ENCODE measurements around the gene SLFN11.
"Not testable (repeated sequence)": the region's sequence is repeated elsewhere in the genome, so short reads cannot be mapped to it uniquely, and the experiment has no call there.

The SLFN11 gene, protein sequence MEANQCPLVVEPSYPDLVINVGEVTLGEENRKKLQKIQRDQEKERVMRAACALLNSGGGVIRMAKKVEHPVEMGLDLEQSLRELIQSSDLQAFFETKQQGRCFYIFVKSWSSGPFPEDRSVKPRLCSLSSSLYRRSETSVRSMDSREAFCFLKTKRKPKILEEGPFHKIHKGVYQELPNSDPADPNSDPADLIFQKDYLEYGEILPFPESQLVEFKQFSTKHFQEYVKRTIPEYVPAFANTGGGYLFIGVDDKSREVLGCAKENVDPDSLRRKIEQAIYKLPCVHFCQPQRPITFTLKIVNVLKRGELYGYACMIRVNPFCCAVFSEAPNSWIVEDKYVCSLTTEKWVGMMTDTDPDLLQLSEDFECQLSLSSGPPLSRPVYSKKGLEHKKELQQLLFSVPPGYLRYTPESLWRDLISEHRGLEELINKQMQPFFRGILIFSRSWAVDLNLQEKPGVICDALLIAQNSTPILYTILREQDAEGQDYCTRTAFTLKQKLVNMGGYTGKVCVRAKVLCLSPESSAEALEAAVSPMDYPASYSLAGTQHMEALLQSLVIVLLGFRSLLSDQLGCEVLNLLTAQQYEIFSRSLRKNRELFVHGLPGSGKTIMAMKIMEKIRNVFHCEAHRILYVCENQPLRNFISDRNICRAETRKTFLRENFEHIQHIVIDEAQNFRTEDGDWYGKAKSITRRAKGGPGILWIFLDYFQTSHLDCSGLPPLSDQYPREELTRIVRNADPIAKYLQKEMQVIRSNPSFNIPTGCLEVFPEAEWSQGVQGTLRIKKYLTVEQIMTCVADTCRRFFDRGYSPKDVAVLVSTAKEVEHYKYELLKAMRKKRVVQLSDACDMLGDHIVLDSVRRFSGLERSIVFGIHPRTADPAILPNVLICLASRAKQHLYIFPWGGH

DNA sequence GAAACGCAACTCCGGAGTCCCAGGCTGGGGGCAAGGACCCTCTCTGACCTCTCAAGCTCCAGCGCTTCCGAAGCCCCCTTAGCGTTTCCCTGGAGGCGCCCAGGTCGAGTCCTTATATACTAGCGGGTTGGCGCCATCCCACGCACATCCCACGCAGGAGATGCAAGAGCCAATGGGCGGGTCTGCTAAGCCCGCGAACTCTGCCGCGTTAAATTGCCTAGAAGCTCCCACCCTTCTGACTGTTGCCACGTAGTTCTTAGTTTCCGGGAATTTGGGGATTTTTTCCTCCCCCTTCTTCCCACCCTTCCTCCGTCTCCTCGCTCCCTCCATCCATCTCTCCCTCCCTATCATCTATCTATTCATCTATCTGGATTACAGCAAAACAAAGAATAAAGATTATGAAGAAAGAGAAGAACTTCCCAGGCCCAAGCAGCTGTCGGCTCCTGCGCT, at the start of gene SLFN11:
TSS of gene SLFN11 (minus strand) at position 88 of the 450 bp plus-strand sequence. CDS start 9,814 bp downstream, outside the sequence.
- peak; percentile 90 for DNase-seq

DNA sequence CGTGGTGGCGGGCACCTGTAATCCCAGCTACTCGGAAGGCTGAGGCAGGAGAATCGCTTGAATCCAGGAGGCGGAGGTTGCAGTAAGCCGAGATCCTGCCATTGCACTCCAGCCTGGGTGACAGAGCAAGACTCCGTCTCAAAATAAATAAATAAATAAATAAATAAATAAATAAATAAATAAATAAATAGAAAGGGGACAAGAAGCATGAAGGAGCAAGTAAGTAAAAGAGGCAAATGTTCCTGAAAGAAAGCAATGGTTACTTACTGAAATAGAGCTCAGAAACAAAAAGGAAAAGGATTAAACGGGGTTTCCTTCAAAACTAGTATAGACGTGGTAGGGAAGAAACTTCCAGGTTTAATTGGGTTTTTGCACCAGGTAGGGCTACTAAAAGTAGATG, 47.6 kb upstream of the SLFN11 start:
- not testable (repeated sequence) for DNase-seq

DNA sequence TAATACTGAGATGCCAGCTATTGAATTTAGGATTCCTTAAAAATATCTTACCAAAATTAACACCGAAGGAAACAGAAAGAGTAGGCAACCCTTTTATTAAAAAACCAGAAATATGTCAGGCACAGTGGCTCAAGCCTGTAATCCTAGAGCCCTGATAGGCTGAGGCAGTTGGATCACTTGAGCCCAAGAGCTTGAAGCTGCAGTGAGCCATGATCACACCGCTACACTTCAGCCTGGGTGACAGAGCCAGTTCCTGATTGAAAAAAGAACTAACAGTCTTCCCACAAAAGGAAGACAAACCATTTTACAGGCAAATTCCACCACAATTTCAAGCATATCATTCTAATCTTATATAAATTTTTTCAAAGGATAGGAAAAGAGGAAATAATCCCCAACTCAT, 43.2 kb upstream of the SLFN11 start:
- no peak for DNase-seq

DNA sequence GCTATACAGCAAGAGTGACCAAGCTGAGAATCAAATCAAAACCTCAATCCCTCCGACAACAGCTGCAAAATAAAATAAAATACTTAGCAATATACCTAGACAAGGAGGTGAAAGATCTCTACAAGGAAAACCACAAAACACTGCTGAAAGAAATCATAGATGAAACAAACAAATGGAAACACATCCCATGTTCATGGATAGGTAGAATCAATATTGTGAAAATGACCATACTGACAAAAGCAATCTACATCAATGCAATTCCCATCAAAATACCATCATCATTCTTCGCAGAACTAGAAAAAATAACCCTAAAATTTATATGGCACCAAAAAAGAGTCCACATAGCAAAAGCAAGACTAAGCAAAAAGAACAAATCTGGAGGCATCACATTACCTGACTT, 41.3 kb upstream of the SLFN11 start:
- not testable (repeated sequence) for DNase-seq

DNA sequence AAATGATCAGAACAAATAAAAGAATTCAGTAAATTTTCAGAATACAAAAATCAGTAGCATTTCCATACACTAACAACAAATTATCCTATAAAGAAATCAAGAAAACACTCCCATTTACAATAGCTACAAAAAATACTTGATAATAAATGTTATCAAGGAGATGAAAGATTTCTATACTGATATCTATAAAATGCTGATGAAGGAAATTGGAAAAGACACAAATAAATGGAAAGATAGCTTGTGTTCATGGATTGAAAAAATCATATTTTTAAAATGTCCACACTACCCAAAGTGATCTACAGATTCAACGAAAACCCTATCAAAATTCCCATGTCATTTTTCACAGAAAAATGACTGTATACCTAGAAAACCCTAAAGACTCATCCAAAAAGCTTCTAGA, 40.8 kb upstream of the SLFN11 start:
- no peak for DNase-seq

DNA sequence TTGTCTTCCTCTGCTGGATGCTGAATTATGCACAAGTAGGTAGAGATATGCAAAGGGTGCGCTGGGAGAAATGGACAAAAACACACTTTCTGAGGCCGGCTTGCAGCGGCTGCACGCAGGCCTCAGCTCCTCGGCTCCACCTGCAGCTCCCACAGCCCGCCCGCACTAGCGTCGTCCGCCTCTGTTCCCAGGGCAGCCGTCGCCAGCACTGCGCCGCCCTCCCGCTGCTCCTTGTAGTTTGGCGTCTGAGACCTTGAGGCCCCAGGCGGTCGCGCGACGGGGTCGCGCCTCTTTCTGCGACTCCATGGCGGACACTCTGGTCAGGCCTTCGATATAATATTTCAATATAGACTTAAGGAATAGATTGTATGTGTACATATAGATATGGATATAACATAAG, 34.1 kb upstream of the SLFN11 start:
- no peak for DNase-seq

DNA sequence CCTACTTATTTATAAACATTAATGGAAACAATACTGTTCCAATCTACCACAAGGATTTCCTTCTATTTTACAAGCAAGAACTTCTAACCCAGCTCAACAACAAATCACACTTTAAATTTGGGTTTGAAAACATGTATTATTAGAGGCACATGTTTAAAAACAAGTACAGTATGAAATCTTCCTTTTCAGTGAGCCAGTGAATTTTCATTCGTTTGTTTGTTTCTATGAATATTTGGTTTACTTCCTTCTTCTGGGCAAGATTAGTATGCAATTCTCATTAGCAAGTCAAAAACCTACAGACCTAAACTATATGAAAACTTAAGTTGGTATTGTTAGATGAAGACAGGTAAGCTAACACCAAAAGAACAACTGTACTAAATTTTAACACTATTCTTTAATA, 33.1 kb upstream of the SLFN11 start:
- DNase-seq, result no peak

DNA sequence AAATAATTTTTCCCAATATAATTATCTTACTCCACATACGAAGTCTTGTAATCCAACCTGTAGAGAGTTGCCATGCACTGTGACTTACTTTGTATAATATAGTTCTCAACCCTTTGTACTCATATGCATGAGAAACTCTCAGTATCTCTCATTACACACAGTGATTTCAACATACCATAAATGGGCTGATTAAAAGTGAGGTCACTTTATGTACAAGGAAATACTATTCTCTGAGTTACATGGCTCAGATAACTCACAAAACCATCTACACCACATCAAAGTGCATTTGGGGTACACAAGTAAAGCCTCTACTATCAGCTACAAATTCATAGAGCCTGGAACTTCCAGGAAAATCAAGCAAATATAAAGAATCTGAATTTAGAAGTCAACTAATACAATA, 30.9 kb upstream of the SLFN11 start:
- no peak for DNase-seq

DNA sequence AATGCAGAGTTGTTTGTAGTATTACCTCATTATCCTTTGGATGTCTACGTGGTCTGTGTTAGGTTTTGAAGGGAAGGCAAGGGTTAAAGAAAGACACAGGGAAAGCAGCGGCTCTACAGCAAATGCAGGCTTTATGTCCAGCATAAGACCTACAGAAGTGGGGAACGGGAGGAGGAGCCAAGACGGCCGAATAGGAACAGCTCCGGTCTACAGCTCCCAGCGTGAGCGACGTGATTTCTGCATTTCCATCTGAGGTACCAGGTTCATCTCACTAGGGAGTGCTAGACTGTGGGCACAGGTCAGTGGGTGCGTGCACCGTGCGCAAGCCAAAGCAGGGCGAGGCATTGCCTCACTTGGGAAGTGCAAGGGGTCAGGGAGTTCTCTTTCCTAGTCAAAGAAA, 20.4 kb upstream of the SLFN11 start:
- DNase-seq, result not testable (repeated sequence)

DNA sequence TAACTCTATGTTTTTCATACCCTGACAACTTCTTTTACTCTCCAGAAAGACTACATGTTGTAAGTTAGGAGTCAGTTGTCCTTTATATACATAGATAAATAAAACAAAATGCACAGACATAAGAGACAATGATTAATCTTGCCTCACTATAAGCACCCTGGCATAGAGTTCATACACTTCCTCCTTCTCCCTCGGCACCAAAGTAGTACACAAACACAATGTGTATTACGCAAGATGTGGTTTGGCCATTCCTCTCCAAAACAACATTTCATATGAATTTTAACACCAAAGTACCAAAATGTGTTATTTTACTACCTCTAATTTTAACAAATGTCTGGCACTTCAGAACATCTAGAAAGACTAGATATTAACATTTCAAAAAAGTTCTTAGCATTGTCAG, 17.2 kb upstream of the SLFN11 start:
- DNase-seq, result no peak

DNA sequence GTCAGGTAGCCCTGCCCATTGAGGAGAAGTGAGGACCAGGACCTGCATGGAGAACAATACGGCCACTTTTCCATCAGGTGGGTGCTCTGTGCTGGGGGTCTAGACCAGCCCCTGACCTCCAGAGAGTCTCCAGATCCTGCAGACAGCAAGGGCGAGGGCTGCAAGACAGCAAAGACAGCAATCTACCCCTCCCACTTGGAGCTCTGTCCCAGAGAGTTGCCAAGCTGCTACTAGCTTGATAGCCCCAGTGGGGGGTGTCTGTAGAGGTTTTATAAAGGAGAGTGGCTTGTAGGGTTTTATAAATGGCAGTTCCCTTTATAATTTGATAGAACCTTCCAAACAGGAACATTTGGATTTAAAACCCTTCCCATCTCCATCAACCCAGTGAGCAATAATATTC, 16.7 kb upstream of the SLFN11 start:
- no peak for DNase-seq

DNA sequence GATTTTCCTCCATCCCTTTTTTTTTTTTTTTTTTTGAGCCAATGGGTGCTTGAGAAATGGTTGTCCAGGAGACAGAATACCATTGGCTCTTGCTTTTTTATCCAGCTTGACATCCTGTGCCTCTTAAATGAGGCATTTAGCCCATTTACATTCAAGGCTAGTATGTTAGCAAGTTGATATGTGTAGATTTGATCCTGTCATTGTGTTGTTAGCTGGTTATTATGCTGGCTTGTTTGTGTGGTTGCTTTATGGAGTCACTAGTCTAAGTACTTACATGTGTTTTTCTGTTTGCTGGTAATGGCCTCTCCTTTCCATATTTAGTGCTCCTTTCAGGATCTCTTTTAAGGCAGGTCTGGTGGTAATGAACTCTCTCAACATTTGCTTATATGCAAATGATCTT, 14.1 kb upstream of the SLFN11 start:
- no peak for DNase-seq

DNA sequence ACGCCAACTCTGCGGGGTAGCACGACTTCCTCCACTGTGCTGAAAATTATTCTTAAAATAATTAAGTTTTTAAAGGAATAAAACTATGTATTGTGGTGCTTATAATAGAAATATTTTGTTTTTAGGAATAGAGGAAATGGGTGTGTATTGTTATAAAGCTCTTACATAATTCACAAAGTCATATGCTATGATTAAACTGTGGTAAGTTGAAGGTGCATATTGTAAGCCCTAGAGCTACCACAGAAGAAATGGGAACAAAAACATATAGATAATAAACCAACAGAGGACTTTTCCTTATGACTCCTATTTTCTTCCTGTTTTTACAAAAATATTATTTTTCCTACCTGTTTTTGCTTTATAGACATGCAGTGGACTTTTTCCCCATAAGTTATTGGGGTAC, 4.3 kb upstream of the SLFN11 start:
- DNase-seq, result no peak

DNA sequence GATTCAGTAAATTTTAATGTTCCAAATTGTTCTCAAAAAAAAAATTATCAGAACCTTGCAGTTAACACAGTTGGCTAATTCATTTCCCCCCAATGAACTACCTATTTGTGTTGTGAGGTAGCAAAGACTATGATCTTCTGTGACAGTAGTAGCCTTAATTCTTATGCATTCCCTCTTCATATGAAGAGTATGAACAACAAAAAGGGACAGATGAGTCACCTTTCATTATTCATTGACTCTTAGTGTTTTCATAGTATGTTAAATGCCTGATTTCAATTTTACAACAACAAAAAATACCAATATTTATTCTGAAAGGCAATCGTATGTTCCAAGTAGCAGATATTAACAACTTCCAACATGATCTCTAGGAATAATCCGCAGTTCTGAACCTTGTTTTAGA, 3.6 kb upstream of the SLFN11 start:
- DNase-seq, result no peak

DNA sequence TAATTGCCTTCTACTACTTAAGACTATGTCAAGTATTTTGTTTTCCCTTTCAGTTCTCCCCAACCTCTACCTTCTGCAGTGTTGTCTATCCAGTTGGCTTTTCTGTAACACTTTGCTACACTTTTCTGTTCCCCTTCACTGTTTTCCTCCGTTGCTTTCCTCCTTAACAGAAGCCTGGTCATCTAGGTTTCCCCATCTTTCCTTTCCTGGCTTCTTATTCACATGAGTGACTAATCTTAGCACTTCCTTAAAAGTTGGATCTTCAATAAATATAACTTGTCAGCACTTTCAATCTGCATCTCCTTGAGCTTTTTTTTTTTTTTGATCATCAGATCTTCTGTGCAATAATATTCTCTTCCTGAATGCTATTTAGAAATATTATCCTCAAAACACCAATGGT, 2.8 kb upstream of the SLFN11 start:
- no peak for DNase-seq

DNA sequence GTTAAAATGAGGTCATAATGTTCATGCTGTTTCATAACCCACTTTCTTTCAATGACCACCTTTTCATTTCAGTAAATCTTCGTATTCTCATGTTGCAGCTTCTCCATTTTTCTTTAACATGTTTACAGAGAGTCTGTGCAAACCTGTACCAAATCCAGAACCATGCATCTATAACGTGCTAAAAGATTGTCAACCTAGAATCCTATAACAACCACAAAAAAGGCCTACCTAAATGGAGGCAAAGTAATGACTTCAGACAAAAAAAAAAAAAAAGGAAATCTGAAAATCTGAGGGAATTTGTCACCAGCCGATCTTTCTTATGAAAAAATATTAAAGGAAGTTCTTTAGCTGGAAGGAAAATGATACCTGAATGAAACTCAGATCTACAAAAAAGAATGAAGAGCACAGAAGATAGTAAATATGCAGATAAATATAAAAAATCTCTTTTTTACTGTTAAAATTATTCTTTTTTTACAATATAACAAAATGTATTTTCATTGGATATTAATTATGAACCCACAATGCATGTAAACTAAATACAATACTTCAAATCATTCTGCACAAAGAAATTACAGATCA, 1.4 kb upstream of the SLFN11 start:
- no peak for DNase-seq

DNA sequence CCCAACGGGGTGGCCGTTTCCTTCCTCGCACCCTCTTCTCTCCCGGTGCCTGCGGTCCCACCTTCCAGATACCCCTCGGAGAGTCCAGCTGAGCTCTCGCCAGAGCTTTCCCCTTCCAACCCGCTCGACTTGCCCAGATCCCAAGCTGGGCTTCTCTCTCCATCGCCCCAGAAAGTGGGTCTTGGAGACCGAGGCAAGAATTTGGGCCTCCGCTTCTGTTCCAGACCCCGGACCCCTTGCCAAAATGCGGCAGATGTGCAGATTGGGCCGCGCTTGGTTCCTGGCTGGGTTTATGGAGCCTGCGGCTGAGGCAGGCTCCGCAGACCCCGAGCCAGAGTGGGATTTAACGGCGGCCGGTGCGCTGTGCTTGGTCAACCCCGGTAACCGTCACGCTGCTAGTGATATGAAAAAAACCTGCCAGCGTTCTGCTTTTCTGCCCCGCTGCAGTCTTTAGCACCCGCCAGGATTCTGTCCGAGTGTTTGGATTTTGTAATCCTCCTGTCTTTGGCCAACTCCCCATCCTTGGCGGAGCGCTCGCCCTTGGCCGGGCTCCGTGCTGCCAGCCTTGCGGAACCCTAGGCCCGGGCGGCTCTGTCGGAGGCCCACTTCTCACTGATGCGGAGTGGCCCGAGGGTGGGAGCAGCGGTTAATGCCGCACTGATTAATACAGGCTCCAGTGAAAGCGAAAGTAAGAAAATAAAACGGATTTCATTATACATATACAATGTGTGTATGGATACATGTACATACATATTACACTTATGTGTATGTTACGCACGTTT, 754 bp upstream of the SLFN11 start:
- peak; percentile 59 for DNase-seq

DNA sequence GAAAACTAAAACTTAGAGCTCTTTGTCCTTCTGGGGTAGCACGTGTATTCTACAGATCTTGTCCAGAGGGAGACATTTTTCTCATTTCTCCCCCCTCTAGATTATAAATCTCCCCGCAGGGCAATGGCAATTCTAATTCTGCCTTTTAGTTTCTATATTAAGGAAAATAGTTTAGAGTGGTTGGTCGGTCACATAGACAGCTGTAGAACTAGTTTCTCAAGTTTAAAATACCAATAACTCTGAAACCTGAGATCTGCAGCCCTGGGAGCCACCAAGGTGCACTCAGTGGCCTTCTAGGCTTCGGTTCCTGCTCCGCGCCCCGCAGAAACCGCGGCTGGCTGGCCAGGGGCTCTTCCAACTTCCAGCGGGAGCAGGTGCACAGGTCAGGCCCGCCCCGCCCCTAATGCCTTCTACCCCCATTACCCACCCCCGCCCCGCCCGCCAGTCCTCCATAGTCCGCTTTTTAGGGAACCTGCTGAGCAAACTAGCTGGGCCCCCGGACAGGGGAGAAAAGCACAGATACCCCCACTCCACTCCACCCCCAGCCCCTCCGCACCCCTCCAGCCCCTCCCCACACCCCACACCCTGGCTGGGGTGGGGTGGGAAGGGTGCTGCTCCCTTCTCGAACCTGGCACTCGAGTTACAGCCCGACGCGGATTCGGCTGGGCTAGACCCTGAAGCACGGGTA, 431 bp downstream of the SLFN11 start:
- DNase-seq, result peak; percentile 9

DNA sequence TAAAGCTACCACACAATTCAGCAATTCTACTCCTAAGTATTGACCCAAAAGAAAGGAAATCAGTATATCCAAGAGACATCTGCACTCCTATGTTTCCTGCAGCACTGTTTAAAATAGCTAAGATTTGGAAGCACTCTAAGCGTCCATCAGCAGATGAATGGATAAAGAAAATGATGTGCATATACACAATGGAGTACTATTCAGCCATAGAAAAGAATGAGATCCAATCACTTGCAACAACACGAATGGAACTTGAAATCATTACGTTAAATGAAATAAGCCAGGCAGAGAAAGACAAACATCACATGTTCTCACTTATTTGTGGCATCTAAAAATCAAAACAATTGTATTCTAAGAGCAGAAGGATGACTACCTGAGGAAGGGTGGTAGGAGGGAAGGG, 1.5 kb downstream of the SLFN11 start:
- DNase-seq, result no peak

DNA sequence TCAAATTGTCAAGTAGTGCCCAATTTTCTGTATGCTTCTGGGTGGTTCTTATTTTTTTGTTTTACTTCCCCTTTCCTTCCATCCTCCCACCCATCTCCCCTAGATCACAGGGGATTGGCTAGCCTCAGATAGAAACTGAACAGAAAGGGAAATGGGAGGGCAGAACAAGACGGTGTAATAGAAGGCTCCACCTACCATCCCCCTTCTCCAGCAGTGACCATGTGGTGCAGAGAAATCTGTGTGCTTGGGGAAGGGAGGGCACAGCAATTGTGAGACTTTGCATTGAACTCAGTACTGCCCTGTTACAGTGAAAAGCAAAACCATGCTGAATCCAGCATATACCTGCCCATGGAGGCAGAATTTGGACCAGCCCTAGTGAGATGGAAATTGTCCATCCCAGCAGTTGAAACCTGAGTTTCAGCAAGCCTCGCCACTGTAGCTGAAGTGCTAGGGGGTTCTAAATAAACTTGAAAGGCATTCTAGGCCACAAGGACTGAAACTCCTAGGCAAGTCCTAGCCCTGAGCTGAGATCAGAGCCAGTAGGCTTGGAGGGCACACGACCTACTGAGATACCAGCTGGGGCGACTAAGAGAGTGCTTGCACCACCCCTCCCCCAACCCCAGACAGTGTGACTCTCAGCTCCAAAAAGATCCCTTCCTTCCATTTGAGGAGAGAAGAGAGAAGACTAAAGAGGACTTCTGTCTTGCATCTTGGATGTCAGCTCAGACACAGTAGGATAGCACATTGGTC, 5.2 kb downstream of the SLFN11 start:
- DNase-seq, result no peak

DNA sequence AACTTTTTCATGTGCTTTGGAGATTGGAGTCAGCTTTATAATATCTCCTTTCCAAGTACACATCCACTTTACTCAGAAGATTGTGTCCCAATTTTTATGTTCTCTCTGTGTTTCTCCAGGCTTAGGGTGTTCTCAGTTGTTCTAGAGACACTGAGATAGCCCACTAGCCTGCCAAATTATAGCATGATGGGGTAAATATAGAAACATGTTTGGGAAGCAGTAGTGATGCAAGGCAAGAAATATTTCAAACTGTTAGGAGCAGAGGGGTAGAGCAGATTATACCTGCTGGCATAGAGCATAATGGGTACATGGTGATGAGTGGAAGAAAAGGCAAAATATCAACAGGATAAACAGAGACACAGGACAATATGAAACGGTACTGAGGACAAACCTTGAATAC, 12.4 kb downstream of the SLFN11 start:
- no peak for DNase-seq
